Epithelial cell of prostate (primary cell): ENCODE data around the gene DNAH7.
A peak's percentile ranks its signal among the peaks of the same experiment; 100 is the strongest.

ENCODE experiments used
- DNase-seq: peaks from one replicate; pipeline ENCODE4 v3.0.0-alpha.2; 2011; ENCODE audit warnings: low read depth, low spot score
- H3K27ac ChIP-seq: fragments of 450-650 bp; 2 replicates; pipeline ENCODE4 v1.5.1; 2017; ENCODE audit warnings: mild to moderate bottlenecking

The DNAH7 gene

GRCh38 chr2:195898505-195899191, 170.0 kb downstream of the DNAH7 start:
- no peak overlapping the region for H3K27ac ChIP-seq
- DNase-seq, result peak; percentile 64

GRCh38 chr2:195891081-195891480, 177.6 kb downstream of the DNAH7 start:
- no peak overlapping the region for H3K27ac ChIP-seq
- no peak for DNase-seq

GRCh38 chr2:195879153-195879552, 189.5 kb downstream of the DNAH7 start:
- H3K27ac ChIP-seq, result no peak overlapping the region
- DNase-seq, result no peak

GRCh38 chr2:195871326-195871725, 197.3 kb downstream of the DNAH7 start:
- H3K27ac ChIP-seq, result no peak overlapping the region
- DNase-seq, result no peak

- DNase-seq, result no peak
- no peak overlapping the region for H3K27ac ChIP-seq
Observed at GRCh38 chr2:195864316-195864715, 204.3 kb downstream of the DNAH7 start.

GRCh38 chr2:195863564-195863963, 205.1 kb downstream of the DNAH7 start:
- no peak for DNase-seq
- H3K27ac ChIP-seq, result no peak overlapping the region

GRCh38 chr2:195863121-195863520, 205.5 kb downstream of the DNAH7 start:
- no peak overlapping the region for H3K27ac ChIP-seq
- no peak for DNase-seq

- H3K27ac ChIP-seq, result no peak overlapping the region
- DNase-seq, result no peak
Observed at GRCh38 chr2:195861821-195862220, 206.8 kb downstream of the DNAH7 start.

- DNase-seq, result no peak
- H3K27ac ChIP-seq, result no peak overlapping the region
Observed at GRCh38 chr2:195859513-195859912, 209.1 kb downstream of the DNAH7 start.

- H3K27ac ChIP-seq, result no peak overlapping the region
- no peak for DNase-seq
Observed at GRCh38 chr2:195857132-195857531, 211.5 kb downstream of the DNAH7 start.

- no peak overlapping the region for H3K27ac ChIP-seq
- no peak for DNase-seq
Observed at GRCh38 chr2:195850764-195851163, 217.9 kb downstream of the DNAH7 start.

- DNase-seq, result no peak
Observed at GRCh38 chr2:195848119-195848899, 220.3 kb downstream of the DNAH7 start.

GRCh38 chr2:195842932-195843331, 225.7 kb downstream of the DNAH7 start:
- H3K27ac ChIP-seq, result no peak overlapping the region
- no peak for DNase-seq

More at GRCh38 chr2:195848119-195848899, 220.3 kb downstream of the DNAH7 start:
- no peak overlapping the region for H3K27ac ChIP-seq

- H3K27ac ChIP-seq, result no peak overlapping the region
- no peak for DNase-seq
Observed at GRCh38 chr2:195838002-195838401, 230.6 kb downstream of the DNAH7 start.

GRCh38 chr2:195836002-195836401, 232.6 kb downstream of the DNAH7 start:
- no peak for DNase-seq
- no peak overlapping the region for H3K27ac ChIP-seq

- H3K27ac ChIP-seq, result no peak overlapping the region
- DNase-seq, result no peak
Observed at GRCh38 chr2:195834836-195835235, 233.8 kb downstream of the DNAH7 start.

- no peak overlapping the region for H3K27ac ChIP-seq
- DNase-seq, result no peak
Observed at GRCh38 chr2:195830968-195831950, 237.4 kb downstream of the DNAH7 start.

GRCh38 chr2:195824478-195824877, 244.2 kb downstream of the DNAH7 start:
- H3K27ac ChIP-seq, result no peak overlapping the region
- no peak for DNase-seq

- H3K27ac ChIP-seq, result no peak overlapping the region
- no peak for DNase-seq
Observed at GRCh38 chr2:195823206-195823605, 245.4 kb downstream of the DNAH7 start.

- DNase-seq, result no peak
- no peak overlapping the region for H3K27ac ChIP-seq
Observed at GRCh38 chr2:195821566-195821932, 247.1 kb downstream of the DNAH7 start.
